Endothelial cell of umbilical vein (primary cell): ENCODE results near the gene MPIG6B. TPM values are rescaled to one million over a fixed set of nuclear protein-coding genes. Genes with fewer than 3 reads are reported as not detected.

ENCODE experiments used
- BruUV-seq: library from RNA; stranded (reverse); fragments of 400-500 nt; replicated peaks from 2 replicates; lab custom pipeline; 2021; lab: Mats Ljungman, UMichigan
- CTCF ChIA-PET: fragments of 300-600, 350-600 bp; sonication (Branson Sonifier 250); formaldehyde crosslinking; loops from one replicate; lab custom pipeline; 2021; ENCODE audit warnings: antibody characterized with exemption, inconsistent platforms; lab: Charles Lee
- POLR2A ChIA-PET: fragments of 300-600, 350-600 bp; sonication (Branson Sonifier 250); formaldehyde crosslinking; loops from one replicate; lab custom pipeline; 2021; ENCODE audit warnings: antibody characterized with exemption, inconsistent platforms; lab: Charles Lee
- DNase-seq: peaks from one replicate; pipeline ENCODE4 v3.0.0-alpha.2; 2011; ENCODE audit warnings: low read depth, low spot score
- FAIRE-seq: peaks from 2 replicates; lab custom pipeline; 2011; peaks lifted over from hg19 to GRCh38; lab: Jason Lieb, UNC
- H2AFZ ChIP-seq: 2 replicates; pipeline ENCODE4 v1.6.0; 2012; ENCODE audit warnings: low read depth, low read length, control low read depth, inconsistent platforms
- H3K27ac ChIP-seq: 2 replicates; pipeline ENCODE4 v1.5.1; 2011; ENCODE audit warnings: low read depth, mild to moderate bottlenecking, control low read depth, low read length, moderate library complexity; ENCODE audit not compliant: insufficient read depth
- H3K27me3 ChIP-seq, 2 experiments: 2 replicates each; pipeline versions ENCODE4 v1.6.0 to v1.6.1; 2011; ENCODE audit warnings: low read length in 2 of 2, mixed read lengths in 1 of 2; ENCODE audit not compliant: control insufficient read depth in 2 of 2, insufficient read depth in 2 of 2
- H3K36me3 ChIP-seq, 2 experiments: 2 replicates in 1 of 2; 3 replicates in 1 of 2; pipeline ENCODE4 v1.5.1; 2011; ENCODE audit warnings: low read length in 2 of 2, mild to moderate bottlenecking in 1 of 2, moderate library complexity in 1 of 2; ENCODE audit not compliant: control insufficient read depth in 2 of 2, insufficient read depth in 2 of 2; ENCODE audit errors: extremely low read depth in 1 of 2
- H3K4me1 ChIP-seq: 3 replicates; pipeline ENCODE4 v1.5.1; 2011; ENCODE audit warnings: mild to moderate bottlenecking, low read length; ENCODE audit not compliant: control insufficient read depth, insufficient read depth; ENCODE audit errors: extremely low read depth
- H3K4me2 ChIP-seq: 2 replicates; pipeline ENCODE4 v1.6.1; 2011; ENCODE audit warnings: low read length, control low read depth, mixed read lengths; ENCODE audit not compliant: insufficient read depth
- H3K4me3 ChIP-seq, 3 experiments: fragments of 200-600 bp in 1 of 3; sonication (generic), shearing (Covaris generic) in 1 of 3; replicated peaks in 1 of 3; 2 replicates each; pipeline ENCODE4 v1.5.1; 2011 to 2016; ENCODE audit warnings: control low read depth in 3 of 3, low read length in 3 of 3, mild to moderate bottlenecking in 2 of 3, inconsistent platforms in 1 of 3, low read depth in 1 of 3, moderate library complexity in 1 of 3; ENCODE audit not compliant: insufficient read depth in 1 of 3
- H3K79me2 ChIP-seq: 2 replicates; pipeline ENCODE4 v1.6.0; 2012; ENCODE audit warnings: low read length, inconsistent platforms; ENCODE audit not compliant: control insufficient read depth, insufficient read depth
- H3K9ac ChIP-seq: replicated peaks from 2 replicates; pipeline ENCODE3; 2011; ENCODE audit warnings: low read length, control low read depth; ENCODE audit not compliant: insufficient read depth; ENCODE audit errors: extremely low read depth
- H3K9me1 ChIP-seq: replicated peaks from 3 replicates; pipeline ENCODE4 v1.6.0; 2011; ENCODE audit warnings: mild to moderate bottlenecking, low read length; ENCODE audit not compliant: control insufficient read depth, insufficient read depth; ENCODE audit errors: extremely low read depth
- H3K9me3 ChIP-seq: replicated peaks from 2 replicates; pipeline ENCODE4 v1.5.1; 2012; ENCODE audit warnings: low read length, inconsistent platforms; ENCODE audit not compliant: control insufficient read depth, insufficient read depth
- H4K20me1 ChIP-seq: replicated peaks from 2 replicates; pipeline ENCODE3; 2011; ENCODE audit warnings: mild to moderate bottlenecking, low read length; ENCODE audit not compliant: control insufficient read depth, insufficient read depth; ENCODE audit errors: extremely low read depth
- CTCF ChIP-seq, 2 donors: IDR thresholded peaks; 1 replicate in 1 of 2; 2 replicates in 1 of 2; pipeline ENCODE4 v1.5.1; 2011; ENCODE audit warnings: low read length in 2 of 2, mild to moderate bottlenecking in 2 of 2, moderate library complexity in 2 of 2, control low read depth in 1 of 2, inconsistent platforms in 1 of 2, low read depth in 1 of 2; ENCODE audit not compliant: insufficient read depth in 1 of 2; ENCODE audit errors: extremely low read depth in 1 of 2
- EZH2 ChIP-seq: IDR thresholded peaks from 2 replicates; pipeline ENCODE4 v1.6.1; 2012; ENCODE audit warnings: borderline replicate concordance, low read depth, mild to moderate bottlenecking, moderate library complexity, low read length, inconsistent platforms; ENCODE audit not compliant: severe bottlenecking
- FOS ChIP-seq: IDR thresholded peaks from 2 replicates; pipeline ENCODE4 v1.6.1; 2011; ENCODE audit warnings: mild to moderate bottlenecking, low read length, moderate library complexity, borderline replicate concordance; ENCODE audit not compliant: insufficient read depth
- GATA2 ChIP-seq: IDR thresholded peaks from 2 replicates; pipeline ENCODE4 v1.7.0; 2011; ENCODE audit warnings: low read depth, mild to moderate bottlenecking, moderate library complexity, mixed read lengths, low read length; ENCODE audit not compliant: insufficient read length, insufficient read depth
- JUN ChIP-seq: IDR thresholded peaks from 2 replicates; pipeline ENCODE4 v1.6.1; 2011; ENCODE audit warnings: borderline replicate concordance, low read depth; ENCODE audit not compliant: insufficient read length, insufficient read depth
- MYC ChIP-seq: IDR thresholded peaks from one replicate; pipeline ENCODE4 v1.6.1; 2011; ENCODE audit warnings: mild to moderate bottlenecking, low read depth, low read length
- POLR2A ChIP-seq: IDR thresholded peaks from 2 replicates; pipeline ENCODE4 v1.6.1; 2012; ENCODE audit warnings: low read depth, mild to moderate bottlenecking, control low read depth, low read length
- POLR2AphosphoS5 ChIP-seq: IDR thresholded peaks from 2 replicates; pipeline ENCODE4 v1.6.1; 2012; ENCODE audit warnings: low read depth, mild to moderate bottlenecking, control low read depth, low read length, moderate library complexity; ENCODE audit not compliant: insufficient read depth
- dilution Hi-C: fragments of 300-500 bp; cut with MboI; formaldehyde crosslinking; loops from one replicate; pipeline ENCODE4 v1.15.0; 2019; ENCODE audit warnings: low sequenced_read_pairs; ENCODE audit not compliant: extremely low pct_ligation_motif_present
- intact Hi-C: fragments of 100-400 bp; cut with micrococcal nuclease; formaldehyde crosslinking; loops from one replicate; pipeline ENCODE4 v1.10.0; 2022
- polyA plus RNA-seq, 4 experiments: library from polyadenylated mRNA; depleted of rRNA in 3 of 4; stranded (reverse) in 3 of 4; unstranded in 1 of 4; fragments of >200 nt; gene quantifications; 2 replicates each; pipeline versions ENCODE4 v1.2.1 to v1.2.3, GENCODE V29; 2011 to 2012; ENCODE audit warnings: missing spikeins in 1 of 4
- total RNA-seq: library from RNA; stranded (reverse); gene quantifications from 2 replicates; pipeline ENCODE4 v1.2.3, GENCODE V29; 2021
- TF ChIP-seq, protein P1 (sequence below): IDR thresholded peaks from 2 replicates; pipeline ENCODE4 v1.6.1; 2011; ENCODE audit not compliant: insufficient read depth, insufficient read length

Gene MPIG6B
- total and polyA plus RNA-seq, 2 donors (not counting 3 experiments of a cell fraction or from before 2014, with no cell fraction given), result not detected

DNA sequence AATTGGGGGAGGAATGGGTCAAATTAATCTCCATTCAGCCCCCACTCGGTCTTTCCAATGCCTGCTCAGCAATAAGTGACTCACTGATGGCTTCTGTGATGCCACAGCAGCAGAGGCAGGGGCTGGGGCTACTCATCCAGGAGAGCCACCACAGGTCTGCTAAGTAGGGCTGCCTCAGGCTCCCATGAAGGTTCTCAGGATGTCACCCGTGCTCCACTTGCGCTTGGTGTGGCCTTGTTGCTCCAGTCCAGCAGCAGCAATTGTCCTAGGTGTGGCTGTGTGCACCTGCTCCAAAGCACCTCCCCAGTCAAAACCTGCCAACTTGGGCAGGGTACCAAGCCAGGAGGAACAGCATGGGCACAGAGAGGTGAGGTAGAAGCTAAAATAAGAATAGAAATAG, 1.0 kb upstream of the MPIG6B start:
- Histone ChIP-seq H4K20me1 (no peaks in the 10 kb centered on the region), H3K27ac (no peak overlapping the region), H3K79me2 (no peaks in the 10 kb centered on the region), H3K4me1 (peaks cover 13% of the 10 kb centered on the region), H3K27me3 (peaks cover 0 to 2% of the 10 kb centered on the region in 2 experiments), H3K9me1 (no peaks in the 10 kb centered on the region), H3K9ac (no peak overlapping the region), H2AFZ (no peak overlapping the region), H3K4me2 (no peak overlapping the region), H3K4me3 (no peak overlapping the region), H3K9me3 (no peaks in the 10 kb centered on the region), H3K36me3 (peaks cover 0 to 10% of the 10 kb centered on the region in 2 experiments)
- ChIA-PET POLR2A (interaction anchor here (1.0 kb wide), 1 partner anchor 105 kb away, joined by 3 read pairs; the partner anchor contains the start of gene HSPA1B), CTCF (interaction anchor here (1.5 kb wide), 1 partner anchor 8 kb away, joined by 4 read pairs; no protein-coding TSS in a partner anchor)
- no peak for TF ChIP-seq MYC
- TF ChIP-seq, protein P1, sequence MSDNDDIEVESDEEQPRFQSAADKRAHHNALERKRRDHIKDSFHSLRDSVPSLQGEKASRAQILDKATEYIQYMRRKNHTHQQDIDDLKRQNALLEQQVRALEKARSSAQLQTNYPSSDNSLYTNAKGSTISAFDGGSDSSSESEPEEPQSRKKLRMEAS, result no peak
- TF ChIP-seq JUN, result no peak
- TF ChIP-seq GATA2, result no peak
- no peak for TF ChIP-seq CTCF (IDR thresholded peaks at IDR 0.05; ENCODE audit: extremely low read depth in 1 of 2, insufficient read depth in 1 of 2, low read depth in 1 of 2, low read length in 2 of 2)
- no peak for TF ChIP-seq FOS
- no peak for TF ChIP-seq POLR2A
- TF ChIP-seq EZH2, result no peak
- TF ChIP-seq POLR2AphosphoS5, result no peak
- DNase-seq (no peak), FAIRE-seq (no peak)
- intact Hi-C loops, result no loop called here
- BruUV-seq, result no TSS peak
- dilution Hi-C loops, result no loop called here
